K562 (cell line): ENCODE data around the gene YARS1. TPM values are rescaled to one million over a fixed set of nuclear protein-coding genes. Genes with fewer than 3 reads are reported as not detected.
A peak's percentile ranks its signal among the peaks of the same experiment; 100 is the strongest.

ENCODE experiments used
- ARID4B ChIP-seq: sonication (generic); formaldehyde crosslinking; IDR thresholded peaks from 2 replicates; pipeline ENCODE4 v1.8.0; 2022; ENCODE audit warnings: mild to moderate bottlenecking, missing genetic modification reagents
- CEBPG ChIP-seq, 3 experiments: fragments of 200-800 bp in 1 of 3; sonication (Bioruptor generic) in 1 of 3; sonication (generic) in 1 of 3; formaldehyde crosslinking in 1 of 3; IDR thresholded peaks in 2 of 3; conservative IDR thresholded peaks in 1 of 3; 2 replicates each; pipeline versions ENCODE4 v1.6.1 to v1.8.0; 2016 to 2022; ENCODE audit warnings: missing compliant biosample characterization in 2 of 3, missing genetic modification characterization in 2 of 3, mild to moderate bottlenecking in 1 of 3, missing genetic modification reagents in 1 of 3
- DEAF1 ChIP-seq: fragments of 450-650 bp; formaldehyde crosslinking; IDR thresholded peaks from 2 replicates; pipeline ENCODE4 v1.4.0; 2020; ENCODE audit warnings: mild to moderate bottlenecking, moderate library complexity
- DPF2 ChIP-seq: fragments of 450-650 bp; IDR thresholded peaks from 2 replicates; pipeline ENCODE4 v1.6.1; 2016
- ETV1 ChIP-seq: fragments of 450-650 bp; conservative IDR thresholded peaks from 2 replicates; pipeline ENCODE4 v1.6.1; 2016; ENCODE audit warnings: missing genetic modification characterization, control low read depth, low read depth, missing compliant biosample characterization
- FOSL1 ChIP-seq: fragments of 200-800 bp; sonication (Bioruptor generic); conservative IDR thresholded peaks from 2 replicates; pipeline ENCODE4 v1.6.1; 2016; ENCODE audit warnings: missing genetic modification characterization, missing compliant biosample characterization
- HDGF ChIP-seq: fragments of 450-650 bp; IDR thresholded peaks from 2 replicates; pipeline ENCODE4 v1.6.1; 2016
- KAT2B ChIP-seq: IDR thresholded peaks from one replicate; pipeline ENCODE4 v1.6.1; 2012; ENCODE audit warnings: low read depth, mild to moderate bottlenecking, control low read depth, inconsistent platforms, low read length, moderate library complexity
- MLX ChIP-seq, 2 experiments: fragments of 450-650 bp in 1 of 2; sonication (generic) in 1 of 2; formaldehyde crosslinking; conservative IDR thresholded peaks; 2 replicates each; pipeline versions ENCODE4 v1.4.0 to v1.8.1; 2020 to 2022; ENCODE audit warnings: mild to moderate bottlenecking in 1 of 2, missing genetic modification reagents in 1 of 2
- NFE2L1 ChIP-seq: fragments of 450-650 bp; IDR thresholded peaks from 2 replicates; pipeline ENCODE4 v1.6.1; 2016; ENCODE audit warnings: missing genetic modification characterization, low read depth, mild to moderate bottlenecking, missing compliant biosample characterization, moderate library complexity, borderline replicate concordance
- NR1H2 ChIP-seq: sonication (generic); formaldehyde crosslinking; IDR thresholded peaks from 2 replicates; pipeline ENCODE4 v1.4.0; 2020; ENCODE audit warnings: mild to moderate bottlenecking, missing genetic modification reagents
- PHF21A ChIP-seq: fragments of 450-650 bp; IDR thresholded peaks from 2 replicates; pipeline ENCODE4 v1.6.1; 2017; ENCODE audit warnings: low read depth, borderline replicate concordance
- PRMT5 ChIP-seq: sonication (generic); formaldehyde crosslinking; IDR thresholded peaks from 2 replicates; pipeline ENCODE4 v1.5.0; 2020; ENCODE audit warnings: missing genetic modification reagents
- RAD21 ChIP-seq, 2 experiments: fragments of 250-450 bp in 1 of 2; fragments of 450-650 bp in 1 of 2; sonication (Bioruptor Pico) in 1 of 2; formaldehyde crosslinking in 1 of 2; IDR thresholded peaks in 1 of 2; conservative IDR thresholded peaks in 1 of 2; 2 replicates each; pipeline versions ENCODE4 v1.4.0 to v1.8.0; 2020 to 2022; ENCODE audit warnings: mild to moderate bottlenecking in 2 of 2, moderate library complexity in 1 of 2
- TCF7L2 ChIP-seq: fragments of 150-350 bp; IDR thresholded peaks from 2 replicates; pipeline ENCODE4 v1.6.1; 2016; ENCODE audit warnings: low read depth, mild to moderate bottlenecking, low read length, moderate library complexity
- UBTF ChIP-seq, 2 experiments: IDR thresholded peaks; 2 replicates each; pipeline ENCODE4 v1.6.1; 2012; ENCODE audit warnings: improper control_type of control experiment in 2 of 2, low read depth in 2 of 2, low read length in 2 of 2, borderline replicate concordance in 1 of 2
- polyA plus RNA-seq, 8 experiments: library from polyadenylated mRNA; depleted of rRNA in 4 of 8; stranded (reverse) in 5 of 8; unstranded in 3 of 8; fragments of >200 nt; fragmentation: Nextera tagmentation in 2 of 8; fragmentation: Illumina TruSeq in 1 of 8; extraction: Ambion mirVana in 2 of 8; extraction: Trizol in 1 of 8; gene quantifications; 2 replicates each; pipeline versions ENCODE4 v1.2.1 to v1.2.3, GENCODE V29; 2011 to 2014; ENCODE audit warnings: inconsistent platforms in 1 of 8, missing spikeins in 1 of 8
- total RNA-seq, 7 experiments: library from RNA; depleted of rRNA in 6 of 7; stranded (reverse); fragments of >200 nt in 6 of 7; fragmentation: Illumina TruSeq in 2 of 7; extraction: Trizol in 2 of 7; gene quantifications; 2 replicates each; pipeline versions ENCODE4 v1.2.1 to v1.2.3, GENCODE V29; 2011 to 2021; ENCODE audit warnings: low replicate concordance in 1 of 7

The YARS1 gene
- total and polyA plus RNA-seq, 9 of the 15 experiments (the other 6 are each of a cell fraction or from before 2014, with no cell fraction given): 66.2 to 336 (median 201) TPM

GRCh38 chr1:32729254-32730046, 87.7 kb downstream of the YARS1 start (continued):
- TF ChIP-seq ETV1 (tag) (0 out of 2 replicates have a peak, but pooled peaks have one; percentile 11), KAT2B (no peak), NR1H2 (CRISPR knock-in tag) (no peak), TCF7L2 (no peak), FOSL1 (tag) (0 out of 2 replicates have a peak, but pooled peaks have one; percentile 90), PHF21A (no peak), MLX (CRISPR knock-in tag; conservative IDR thresholded peaks at IDR 0.05) (no peak), DPF2 (no peak), HDGF (no peak), PRMT5 (CRISPR knock-in tag) (no peak), RAD21 (CRISPR knock-in tag; conservative IDR thresholded peaks at IDR 0.05 in 1 of 2, IDR thresholded peaks at IDR 0.05 in 1 of 2) (0 out of 4 replicates have a peak, but pooled peaks of 1 of the 2 experiments have one; percentile 3), UBTF (IDR thresholded peaks at IDR 0.05; ENCODE audit: borderline replicate concordance in 1 of 2, low read depth in 2 of 2, low read length in 2 of 2) (0 out of 4 replicates have a peak, but pooled peaks of 1 of the 2 experiments have one; percentile 40), DEAF1 (CRISPR knock-in tag) (no peak), NFE2L1 (tag) (no peak), ARID4B (CRISPR knock-in tag) (peak; percentile 44; the same call in 1 of the 2 replicates), CEBPG (CRISPR knock-in tag; IDR thresholded peaks at IDR 0.05) (0 out of 2 replicates have a peak, but pooled peaks have one; percentile 22), CEBPG (tag; conservative IDR thresholded peaks at IDR 0.05 in 1 of 2, IDR thresholded peaks at IDR 0.05 in 1 of 2) (no peak)
